Measurements from ENCODE around the gene PRR5. TPM values are rescaled to one million over a fixed set of nuclear protein-coding genes. Genes with fewer than 3 reads are reported as not detected.
"Not testable (repeated sequence)": the region's sequence is repeated elsewhere in the genome, so short reads cannot be mapped to it uniquely, and the experiment has no call there.

The PRR5 gene
- total RNA-seq, 1 experiment from 2014 or later, result 2.1 TPM

GRCh38 chr22:44734801-44735517, 33.0 kb downstream of the PRR5 start:
- no peak for DNase-seq (ENCODE audit: low read depth)

DNA sequence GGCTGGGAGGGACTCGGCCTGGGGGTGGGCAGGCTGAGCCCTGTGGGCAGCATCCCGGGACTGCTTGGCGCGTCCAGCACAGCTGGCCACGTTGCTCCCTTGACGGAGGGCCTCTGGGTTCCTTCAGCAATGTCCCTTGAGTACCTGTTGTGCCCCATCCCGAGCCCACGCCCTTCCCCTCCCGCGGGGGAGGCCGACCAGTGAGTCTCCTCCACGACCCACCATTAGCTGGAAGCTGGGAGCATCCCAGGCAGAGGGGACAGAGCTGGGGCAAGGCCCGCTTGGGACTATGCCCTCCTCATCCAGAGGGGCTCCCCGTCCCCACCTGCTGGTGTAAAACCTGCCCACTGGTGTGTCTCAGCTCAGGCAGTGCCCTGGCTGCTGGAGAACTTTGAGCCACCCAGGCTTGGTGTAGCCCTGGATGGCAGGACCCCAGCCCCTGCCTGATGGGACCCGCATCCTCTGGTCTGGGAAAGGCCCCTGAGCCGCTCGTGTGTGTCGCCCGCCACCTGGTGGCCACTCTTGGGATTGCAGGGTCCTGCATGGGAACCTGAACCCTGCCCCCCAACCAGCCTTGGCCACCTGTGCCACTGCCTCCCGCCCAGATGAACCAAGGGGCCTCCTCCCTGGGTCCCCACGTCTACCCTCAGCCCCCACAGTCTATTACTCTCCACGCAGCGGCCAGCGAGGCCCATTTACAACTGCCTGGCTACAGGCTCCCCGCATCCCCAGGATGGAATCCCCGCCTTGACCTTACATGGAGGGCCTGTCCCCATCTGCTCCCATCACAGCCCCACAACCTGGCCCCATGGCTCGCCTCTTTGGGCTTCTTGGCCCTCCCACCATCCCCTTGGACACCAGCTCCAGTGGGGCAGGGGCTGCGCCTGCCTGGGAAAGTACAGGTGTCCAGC, 33.8 kb downstream of the PRR5 start:
- DNase-seq (ENCODE audit: low read depth), result peak; percentile 70

GRCh38 chr22:44736581-44737405, 34.8 kb downstream of the PRR5 start:
- DNase-seq (ENCODE audit: low read depth), result no peak

- DNase-seq (ENCODE audit: low read depth), result no peak
Measured at GRCh38 chr22:44737406-44738346, 35.7 kb downstream of the PRR5 start.

DNA sequence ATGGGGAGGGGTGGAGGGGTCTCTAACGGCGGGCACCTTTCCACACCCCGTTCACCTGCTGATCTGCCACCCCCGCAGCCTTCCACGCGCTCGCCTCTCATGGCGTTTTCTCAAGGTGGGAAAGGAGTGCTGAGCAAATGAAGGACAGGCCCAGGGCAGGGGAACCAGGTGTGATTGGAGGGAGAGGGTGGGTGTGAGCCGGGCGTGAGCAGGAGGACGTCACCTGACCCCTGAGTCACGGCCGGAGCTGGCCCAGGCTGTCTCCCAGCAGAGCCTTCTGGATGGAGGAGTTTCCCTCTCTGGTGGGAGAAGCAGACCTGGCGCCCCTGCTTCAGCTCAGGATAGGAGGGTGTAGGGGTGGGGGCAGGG, 36.3 kb downstream of the PRR5 start:
- DNase-seq (ENCODE audit: low read depth), result peak; percentile 58

DNA sequence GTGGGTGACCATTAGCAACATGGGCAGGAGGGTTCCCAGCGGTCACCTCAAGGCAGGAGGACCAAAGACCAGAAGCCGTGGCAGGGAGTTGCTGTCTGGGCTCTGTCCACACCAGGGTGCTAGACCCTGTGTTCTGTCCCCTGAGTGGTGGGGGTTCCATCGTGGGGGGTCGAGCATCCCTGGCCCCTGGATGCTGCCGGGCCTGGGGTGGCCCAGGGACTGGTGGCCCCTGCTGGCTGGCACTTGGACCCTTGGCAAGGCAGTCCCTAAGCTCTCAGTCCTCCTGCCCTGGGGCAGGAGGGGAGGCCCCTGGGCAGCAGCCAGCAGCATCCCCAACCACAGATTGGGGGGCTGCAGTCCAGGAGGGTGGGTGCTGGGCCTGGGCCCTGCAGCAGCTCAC, 37.0 kb downstream of the PRR5 start:
- no peak for DNase-seq (ENCODE audit: low read depth)

GRCh38 chr22:44739666-44740065, 37.7 kb downstream of the PRR5 start:
- peak; percentile 81 for DNase-seq (ENCODE audit: low read depth)

DNA sequence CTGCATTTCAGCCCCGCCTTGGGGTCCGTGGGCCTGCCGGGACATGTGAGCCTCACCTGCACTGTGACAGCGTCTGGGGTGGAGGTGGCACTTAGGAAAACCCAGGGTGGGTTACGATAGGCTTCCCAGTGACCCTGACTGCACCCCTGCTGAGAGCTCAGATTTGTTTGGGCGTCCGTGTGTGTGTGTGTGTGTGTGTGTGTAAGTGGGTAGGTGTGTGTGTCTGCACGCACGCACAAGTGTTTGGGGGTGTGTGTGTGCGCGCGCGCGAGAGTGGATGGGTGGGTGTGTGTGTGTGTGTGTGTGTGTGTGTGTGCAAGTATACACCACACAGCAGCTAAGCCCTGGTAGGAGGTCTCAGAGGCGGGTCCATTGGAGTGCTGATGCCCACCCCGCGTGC, 38.3 kb downstream of the PRR5 start:
- no peak for DNase-seq (ENCODE audit: low read depth)

DNA sequence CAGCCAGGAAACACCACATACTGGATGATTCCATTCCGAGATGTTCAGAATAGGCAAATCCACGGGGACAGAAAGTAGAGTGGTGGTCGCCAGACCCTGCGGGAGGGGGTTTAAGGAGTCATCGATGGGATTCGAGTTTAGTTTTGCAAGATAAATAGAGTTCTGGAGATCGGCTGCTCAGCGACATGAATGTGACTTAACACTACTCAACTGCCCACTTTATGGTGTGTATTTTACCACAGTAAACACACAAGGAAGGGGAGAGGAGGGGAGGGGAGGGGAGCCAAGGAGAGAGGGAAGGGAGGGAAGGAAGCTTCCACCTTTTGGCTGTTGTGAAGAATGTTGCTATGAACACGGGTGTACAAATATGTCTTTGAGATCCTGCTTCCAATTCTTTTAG, 39.9 kb downstream of the PRR5 start:
- DNase-seq (ENCODE audit: low read depth), result no peak

- no peak for DNase-seq (ENCODE audit: low read depth)
Measured at GRCh38 chr22:44743247-44743646, 41.2 kb downstream of the PRR5 start.

DNA sequence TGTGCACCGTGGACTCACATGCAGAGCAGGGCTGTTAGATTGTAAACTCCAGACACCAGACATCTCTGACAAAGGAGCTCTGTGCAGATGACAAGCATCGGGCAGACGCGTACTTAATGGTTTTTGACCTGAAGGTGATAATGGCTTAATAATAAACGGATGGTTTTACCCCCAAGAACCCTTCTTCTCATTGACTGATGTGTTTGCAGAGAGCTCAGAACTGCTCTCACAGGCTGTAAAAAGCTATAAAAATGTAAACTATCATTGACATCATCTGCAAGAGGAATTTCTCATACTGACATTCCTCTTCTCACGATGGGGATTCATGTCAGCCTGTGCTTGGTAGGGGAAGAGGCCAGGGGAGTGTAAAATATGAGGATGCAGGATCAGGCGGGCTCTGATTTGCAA, 41.8 kb downstream of the PRR5 start:
- DNase-seq (ENCODE audit: low read depth), result no peak

DNA sequence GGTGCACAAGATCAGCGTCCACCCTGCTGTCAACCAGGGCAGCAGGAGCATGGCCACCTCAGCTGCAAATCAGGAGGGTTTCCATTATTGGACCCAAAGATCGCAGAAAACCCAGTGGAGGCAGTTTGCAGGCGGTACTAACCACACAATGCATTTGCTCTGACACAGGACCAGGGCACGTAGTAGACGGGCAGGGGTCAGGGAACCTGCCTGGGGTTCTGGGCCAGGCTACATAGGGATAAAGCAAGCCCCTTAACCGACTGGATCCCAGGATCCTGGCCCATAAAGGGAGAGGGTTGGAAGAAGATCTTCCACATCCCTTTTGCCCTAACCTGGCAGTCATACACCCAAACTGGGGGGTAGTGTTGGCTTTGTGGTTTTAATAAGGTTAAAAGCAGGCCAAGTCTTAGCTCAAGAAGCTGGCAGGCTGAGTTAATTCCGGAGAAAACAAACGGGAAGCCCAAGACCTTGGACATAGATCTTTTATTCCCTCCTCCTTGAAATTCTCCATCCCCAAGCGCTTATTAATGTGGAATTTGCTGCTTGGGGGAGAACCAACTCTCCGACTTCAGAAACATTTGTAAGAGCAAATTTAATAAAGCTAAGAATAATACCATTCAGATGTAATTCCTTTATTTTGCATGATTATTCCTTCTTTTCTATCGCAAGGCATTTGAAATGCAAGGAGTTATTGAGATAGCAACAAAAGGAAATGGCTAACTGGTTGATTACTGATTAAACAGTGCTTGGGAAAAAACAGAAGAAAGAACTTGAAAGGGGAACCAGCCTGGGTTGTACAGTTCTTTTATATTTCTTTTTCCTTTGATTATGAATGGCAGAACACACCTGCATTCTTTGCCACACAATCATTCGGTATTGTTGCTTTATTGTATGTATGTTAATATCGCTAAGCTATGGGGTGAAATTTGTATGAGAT, 44.1 kb downstream of the PRR5 start:
- DNase-seq (ENCODE audit: low read depth), result no peak

DNA sequence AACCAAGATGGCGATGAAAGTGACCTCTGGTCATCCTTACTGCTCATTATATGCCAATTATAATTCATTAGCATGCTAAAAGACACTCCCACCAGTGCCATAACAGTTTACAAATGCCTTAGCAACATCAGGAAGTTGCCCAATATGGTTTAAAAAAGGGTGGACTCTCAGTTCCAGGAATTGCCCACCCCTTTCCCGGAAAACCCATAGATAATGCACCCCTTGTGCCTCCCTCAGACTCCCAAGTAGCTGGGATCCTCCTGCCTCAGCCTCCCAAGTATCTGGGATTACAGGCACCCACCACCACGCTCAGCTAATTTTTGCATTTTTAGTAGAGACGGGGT, 45.8 kb downstream of the PRR5 start:
- not testable (repeated sequence) for DNase-seq (ENCODE audit: low read depth)

- no peak for DNase-seq (ENCODE audit: low read depth)
Measured at GRCh38 chr22:44748524-44748923, 46.5 kb downstream of the PRR5 start.

- DNase-seq (ENCODE audit: low read depth), result no peak
Measured at GRCh38 chr22:44750481-44750880, 48.5 kb downstream of the PRR5 start.

DNA sequence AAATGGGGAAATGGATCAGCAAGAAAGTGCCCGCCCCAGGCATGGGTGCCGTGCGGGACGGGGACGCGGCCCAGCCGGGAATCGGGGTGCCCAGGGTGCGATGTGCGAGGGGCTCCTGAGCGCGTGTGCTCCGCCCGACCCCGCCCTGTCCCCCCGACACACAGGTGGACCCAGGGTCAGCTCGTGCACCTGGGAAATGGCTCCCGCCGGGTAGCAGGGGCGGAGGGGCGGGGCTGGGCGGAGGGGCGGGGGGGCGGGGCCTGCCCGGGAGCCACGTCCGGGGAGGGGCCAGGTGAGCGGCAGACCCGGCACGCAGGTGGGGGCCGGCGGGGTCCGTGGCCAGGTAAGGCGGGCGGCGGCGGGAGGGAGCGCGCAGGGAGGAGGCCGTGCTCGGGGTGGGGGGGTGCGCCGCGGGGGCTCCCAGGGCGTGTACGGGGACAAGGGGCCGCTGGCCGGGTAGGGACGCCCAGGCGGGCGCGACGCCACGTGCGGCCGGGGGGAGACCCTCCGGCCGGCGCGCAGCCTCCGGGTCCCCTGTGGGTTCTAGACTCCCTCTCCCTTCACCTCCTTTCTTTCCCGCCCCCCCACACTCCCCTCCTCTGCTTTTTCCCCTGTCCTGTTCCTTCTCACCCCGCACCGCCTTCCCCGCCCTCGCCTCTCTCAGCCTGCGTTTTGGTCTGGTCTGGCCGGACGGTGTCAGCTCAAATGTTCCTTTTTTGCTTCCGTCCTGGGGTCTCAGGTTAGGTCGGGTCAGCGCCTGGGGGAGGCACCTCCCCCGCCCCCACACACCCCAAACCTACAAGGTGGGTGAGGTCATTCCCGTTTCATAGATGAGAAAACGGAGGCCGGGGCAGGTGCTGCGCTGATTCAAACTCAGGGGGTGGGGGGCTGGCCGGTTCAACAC, 50.5 kb downstream of the PRR5 start, which contains the start of gene ARHGAP8:
Gene ARHGAP8 (plus strand): TSS at position 291 of the 904 bp plus-strand sequence. CDS start 33,953 bp downstream, outside the sequence.
- no peak for DNase-seq (ENCODE audit: low read depth)

DNA sequence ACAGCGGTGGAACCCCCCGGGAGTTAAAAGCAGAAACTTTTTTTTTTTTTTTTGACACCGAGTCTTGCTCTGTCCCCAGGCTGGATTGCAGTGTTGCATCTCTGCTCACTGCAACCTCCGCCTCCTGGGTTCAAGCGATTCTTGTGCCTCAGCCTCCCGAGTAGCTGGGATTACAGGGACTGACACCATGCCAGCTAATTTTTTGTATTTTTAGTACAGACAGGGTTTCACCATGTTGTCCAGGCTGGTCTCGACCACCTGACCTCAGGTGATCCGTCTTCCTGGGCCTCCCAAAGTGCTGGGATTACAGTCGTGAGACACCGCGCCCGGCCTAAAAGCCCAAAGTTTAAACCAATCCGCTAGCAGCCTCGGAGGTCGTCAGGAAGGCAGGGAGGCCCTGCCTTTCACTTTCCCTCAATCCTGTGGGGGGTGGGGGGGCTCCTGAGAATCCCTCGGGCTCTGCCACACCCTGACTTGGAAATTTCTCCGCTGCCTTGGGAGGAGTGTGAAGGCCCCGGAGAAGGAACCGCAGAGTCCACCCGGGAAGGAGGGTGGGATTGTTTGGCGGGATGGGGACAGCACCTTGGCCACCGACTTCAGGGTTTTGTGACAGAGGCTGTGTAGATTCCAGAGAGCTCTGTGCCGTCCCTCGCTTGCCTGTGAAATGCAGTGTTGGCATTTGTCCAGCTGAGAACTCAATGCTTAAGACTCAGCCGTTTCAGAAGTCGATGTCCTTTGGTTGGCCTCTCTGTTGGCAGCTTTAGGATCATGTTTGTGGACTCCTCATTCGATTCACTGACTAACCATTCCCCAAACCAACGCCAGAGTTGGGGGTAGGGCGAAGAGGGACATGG, 51.4 kb downstream of the PRR5 start:
- peak; percentile 68 for DNase-seq (ENCODE audit: low read depth)

- no peak for DNase-seq (ENCODE audit: low read depth)
Measured at GRCh38 chr22:44754998-44755397, 53.0 kb downstream of the PRR5 start.

Measured in Daoy (cell line).